ENCODE results near the gene MSX2. TPM values are rescaled to one million over a fixed set of nuclear protein-coding genes. Genes with fewer than 3 reads are reported as not detected.

Gene MSX2
- total and polyA plus RNA-seq, 2 of the 4 experiments (the other 2 are of a cell fraction): 2.2 to 3.7 TPM

GRCh38 chr5:174725991-174726601, 1.7 kb downstream of the MSX2 start:
- H3K23ac ChIP-seq (ENCODE audit: low read depth, low read length): 0 out of 2 replicates have a peak overlapping the region, but pooled peaks have one; percentile 81
- H2BK5ac ChIP-seq (ENCODE audit: low read depth, low read length, poor library complexity, severe bottlenecking): no peak overlapping the region
- no peak for ATAC-seq (ENCODE audit: low read depth)
- H3K27ac ChIP-seq (ENCODE audit: insufficient read depth, low read length): no peak overlapping the region
- H3K79me1 ChIP-seq (ENCODE audit: low read depth in 1 of 2, low read length in 2 of 2): peaks cover 8% of the 10 kb centered on the region in 2 experiments; a peak in 3 of 4 replicates
- H3K9me3 ChIP-seq (ENCODE audit: control insufficient read depth, insufficient read depth, low read length): peaks cover 2% of the 10 kb centered on the region; the same call in 1 of the 2 replicates
- H3K27me3 ChIP-seq (ENCODE audit: control insufficient read depth, insufficient read depth, low read length): peaks cover 30% of the 10 kb centered on the region
- no peaks in the 10 kb centered on the region for H3K4me1 ChIP-seq (ENCODE audit: control insufficient read depth, insufficient read depth, low read length)
- no peak overlapping the region for H2BK20ac ChIP-seq (ENCODE audit: low read depth, low read length)
- H2BK120ac ChIP-seq (ENCODE audit: low read depth, low read length): no peak overlapping the region
- no peak overlapping the region for H2AK5ac ChIP-seq (ENCODE audit: low read depth, low read length)
- ChIA-PET POLR2A (ENCODE audit: unreplicated experiment) (interaction anchor here (0.6 kb wide), 1 partner anchor 1851 kb away, joined by 3 read pairs; no protein-coding TSS in a partner anchor), CTCF (interaction anchor here (0.7 to 1.0 kb wide), 2 partner anchors 229 to 306 kb away, joined by 3 to 4 read pairs; no protein-coding TSS in a partner anchor)
- H2AK9ac ChIP-seq (replicated peaks; ENCODE audit: low read depth, low read length, poor library complexity): no peak overlapping the region
- no peak overlapping the region for H3K18ac ChIP-seq (ENCODE audit: low read depth, low read length)
- H3K56ac ChIP-seq (ENCODE audit: extremely low read depth, insufficient read depth, low read length): no peak overlapping the region
- no peak overlapping the region for H2BK15ac ChIP-seq (ENCODE audit: low read depth, low read length)
- H4K20me1 ChIP-seq (ENCODE audit: insufficient read depth, low read length): no peaks in the 10 kb centered on the region
- no TSS peak for BruUV-seq (replicated peaks)
- no peak for TF ChIP-seq CHD1 (IDR thresholded peaks at IDR 0.05; ENCODE audit: low read depth, low read length)
- TF ChIP-seq RCOR1 (IDR thresholded peaks at IDR 0.05; ENCODE audit: insufficient replicate concordance, low read length): no peak
- TF ChIP-seq USF2 (IDR thresholded peaks at IDR 0.05; ENCODE audit: low read depth, low read length): no peak
- no peak for TF ChIP-seq MXI1 (IDR thresholded peaks at IDR 0.05; ENCODE audit: borderline replicate concordance, low read depth, low read length)
- no peak for TF ChIP-seq BHLHE40 (IDR thresholded peaks at IDR 0.05; ENCODE audit: low read depth, low read length)
- TF ChIP-seq RFX5 (IDR thresholded peaks at IDR 0.05; ENCODE audit: low read depth, low read length): no peak
- no peak overlapping the region for H3K14ac ChIP-seq (replicated peaks; ENCODE audit: low read depth, low read length)
- DNase-seq: no peak
- no peak overlapping the region for H4K91ac ChIP-seq (ENCODE audit: insufficient read depth, low read depth, low read length)
- peak overlapping the region; percentile 54 for H3K4me3 ChIP-seq (ENCODE audit: insufficient read depth, low read depth, low read length)
- WGBS, 2 experiments (ENCODE audit: extremely low coverage in 2 of 2, insufficient read length in 1 of 2): no CpG with 5 or more reads among the region's 11 CpGs
- H4K8ac ChIP-seq (ENCODE audit: low read depth in 2 of 2, low read length in 2 of 2): no peak overlapping the region
- H3K36me3 ChIP-seq (ENCODE audit: control insufficient read depth, insufficient read depth, low read length): peaks cover 7% of the 10 kb centered on the region; the same call in 1 of the 2 replicates
- no peak overlapping the region for H2AFZ ChIP-seq (replicated peaks; ENCODE audit: low read length, poor library complexity)
- H3K9me1 ChIP-seq (ENCODE audit: insufficient read depth, low read length): no peaks in the 10 kb centered on the region
- intact Hi-C loops (cut with micrococcal nuclease) (loop anchor here (1.0 to 2.0 kb wide), 3 partner anchors 67 to 193 kb away; no protein-coding TSS in a partner anchor), dilution Hi-C loops (cut with HindIII; ENCODE audit: low sequenced_read_pairs, unreplicated experiment) (no loop called here), in situ Hi-C loops (cut with MboI; ENCODE audit: low sequenced_read_pairs) (loop anchor here (25.0 kb wide), 1 partner anchor 314 kb away; no protein-coding TSS in a partner anchor)
- H3K4me2 ChIP-seq (ENCODE audit: low read depth, low read length): peak overlapping the region; percentile 97
- no peak overlapping the region for H3K4ac ChIP-seq (ENCODE audit: low read depth, low read length)
- H3K9ac ChIP-seq (ENCODE audit: low read depth, low read length): no peak overlapping the region
- H4K5ac ChIP-seq (ENCODE audit: low read depth, low read length): no peak overlapping the region
